ENCODE data around the gene MCM7. TPM values are rescaled to one million over a fixed set of nuclear protein-coding genes. Genes with fewer than 3 reads are reported as not detected.

The MCM7 gene
- total RNA-seq, 6 experiments from 2014 or later: 70.9 to 139 (median 124) TPM

DNA sequence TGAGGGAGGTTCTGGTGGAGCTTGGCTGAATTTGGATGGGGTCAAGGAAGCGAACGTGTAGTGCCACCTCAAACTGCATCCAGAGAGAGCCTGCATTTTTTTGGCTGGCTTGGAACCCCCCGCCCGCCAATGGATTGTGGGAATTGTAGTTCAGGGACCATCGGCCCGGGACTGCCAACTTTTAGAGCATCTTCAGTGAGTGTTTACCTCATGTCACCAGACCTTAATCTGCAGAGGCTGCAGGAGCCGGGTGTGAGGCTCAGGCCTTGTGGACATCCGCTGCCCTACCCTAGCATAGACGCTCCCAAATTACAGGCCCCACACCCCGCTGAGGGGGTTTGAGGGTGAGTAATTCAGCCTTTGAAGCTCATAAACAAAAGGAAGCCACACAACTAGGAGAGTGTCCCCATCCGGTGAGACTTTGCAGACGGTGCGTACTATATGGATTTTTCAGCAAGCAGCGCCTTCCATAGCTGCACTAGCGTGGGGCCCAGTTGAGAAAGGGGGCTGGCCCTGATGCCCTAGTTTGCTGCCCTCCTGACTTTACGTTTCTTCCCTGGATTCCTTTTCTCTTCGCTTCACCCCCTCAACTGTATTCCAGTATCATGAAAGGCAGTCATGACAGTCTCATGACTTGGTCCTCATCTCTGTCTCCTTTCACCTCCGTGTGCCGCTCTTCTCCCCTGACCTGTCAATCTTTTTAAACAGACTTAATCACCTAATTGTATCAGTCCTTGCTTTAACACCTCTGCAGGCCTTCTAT lies 19.0 kb upstream of the MCM7 start:
- H3K27me3 Mint-ChIP-seq (ENCODE audit: insufficient read depth): no peaks in the 10 kb centered on the region; the same call in 1 of the 2 replicates
- H3K4me1 Mint-ChIP-seq (ENCODE audit: low read depth): peaks cover 8% of the 10 kb centered on the region
- peak overlapping the region; percentile 98 for H3K27ac Mint-ChIP-seq
- peaks cover 21% of the 10 kb centered on the region for H3K36me3 Mint-ChIP-seq (ENCODE audit: low read depth)
- TF ChIP-seq, protein P1, sequence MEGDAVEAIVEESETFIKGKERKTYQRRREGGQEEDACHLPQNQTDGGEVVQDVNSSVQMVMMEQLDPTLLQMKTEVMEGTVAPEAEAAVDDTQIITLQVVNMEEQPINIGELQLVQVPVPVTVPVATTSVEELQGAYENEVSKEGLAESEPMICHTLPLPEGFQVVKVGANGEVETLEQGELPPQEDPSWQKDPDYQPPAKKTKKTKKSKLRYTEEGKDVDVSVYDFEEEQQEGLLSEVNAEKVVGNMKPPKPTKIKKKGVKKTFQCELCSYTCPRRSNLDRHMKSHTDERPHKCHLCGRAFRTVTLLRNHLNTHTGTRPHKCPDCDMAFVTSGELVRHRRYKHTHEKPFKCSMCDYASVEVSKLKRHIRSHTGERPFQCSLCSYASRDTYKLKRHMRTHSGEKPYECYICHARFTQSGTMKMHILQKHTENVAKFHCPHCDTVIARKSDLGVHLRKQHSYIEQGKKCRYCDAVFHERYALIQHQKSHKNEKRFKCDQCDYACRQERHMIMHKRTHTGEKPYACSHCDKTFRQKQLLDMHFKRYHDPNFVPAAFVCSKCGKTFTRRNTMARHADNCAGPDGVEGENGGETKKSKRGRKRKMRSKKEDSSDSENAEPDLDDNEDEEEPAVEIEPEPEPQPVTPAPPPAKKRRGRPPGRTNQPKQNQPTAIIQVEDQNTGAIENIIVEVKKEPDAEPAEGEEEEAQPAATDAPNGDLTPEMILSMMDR (IDR thresholded peaks at IDR 0.05): no peak
- peak overlapping the region; percentile 97 for H3K4me3 Mint-ChIP-seq
- no peaks in the 10 kb centered on the region for H3K9me3 Mint-ChIP-seq
- peak; percentile 50 for DNase-seq

GRCh38 chr7:100119072-100119969 lies 18.1 kb upstream of the MCM7 start, which contains the start of the genes CNPY4 and TAF6:
CNPY4 (plus strand) TSS chr7:100119634; CDS start chr7:100119745, 111 bp downstream.
TAF6 (minus strand) TSS chr7:100119358; CDS start chr7:100114209, 5,149 bp downstream.
- TF ChIP-seq, protein P1 (IDR thresholded peaks at IDR 0.05): no peak
- Mint-ChIP-seq H3K27me3 (ENCODE audit: insufficient read depth) (no peaks in the 10 kb centered on the region; the same call in 1 of the 2 replicates), H3K36me3 (ENCODE audit: low read depth) (peaks cover 21% of the 10 kb centered on the region), H3K4me3 (peak within 1 kb of the TSS; percentile 97), H3K27ac (peak within 1 kb of the TSS; percentile 98), H3K9me3 (no peaks in the 10 kb centered on the region), H3K4me1 (ENCODE audit: low read depth) (peaks cover 8% of the 10 kb centered on the region)
- peak; percentile 92 for DNase-seq

DNA sequence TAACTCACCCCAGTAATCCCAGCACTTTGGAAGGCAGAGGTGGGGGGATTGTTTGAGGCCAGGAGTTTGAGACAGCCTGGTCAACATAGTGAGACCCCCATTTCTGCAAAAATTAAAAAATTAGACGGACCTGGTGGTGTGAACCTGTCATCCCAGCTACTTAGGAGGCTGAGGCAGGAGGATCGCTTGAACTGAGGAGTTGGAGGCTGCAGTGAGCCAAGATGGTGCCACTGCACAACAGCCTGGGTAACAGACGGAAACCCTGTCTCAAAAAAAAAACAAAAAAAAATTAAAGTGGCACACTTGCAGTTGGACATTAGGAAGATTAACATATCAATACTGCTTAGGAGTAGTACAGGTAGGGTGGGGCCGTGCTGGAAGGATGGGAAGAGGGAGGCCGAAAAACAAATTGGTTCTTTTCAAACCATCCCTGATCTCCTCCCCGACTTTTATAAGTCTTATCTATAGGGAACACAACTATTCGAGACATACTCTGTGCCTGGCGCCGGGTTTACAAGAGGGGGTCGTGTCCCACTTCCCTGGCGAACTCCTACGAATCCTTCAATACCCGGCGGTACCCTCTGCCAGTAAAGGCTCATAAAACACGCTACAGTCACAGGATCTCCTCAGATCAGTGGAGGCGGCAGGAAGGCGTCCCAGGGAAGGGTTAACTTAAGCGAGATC lies 17.3 kb upstream of the MCM7 start:
- TF ChIP-seq, protein P1 (IDR thresholded peaks at IDR 0.05): no peak
- no peak for DNase-seq
- Mint-ChIP-seq H3K4me3 (peak overlapping the region; percentile 97), H3K9me3 (no peaks in the 10 kb centered on the region), H3K36me3 (ENCODE audit: low read depth) (peaks cover 27% of the 10 kb centered on the region), H3K27ac (peak overlapping the region; percentile 98), H3K4me1 (ENCODE audit: low read depth) (peaks cover 8% of the 10 kb centered on the region), H3K27me3 (ENCODE audit: insufficient read depth) (no peaks in the 10 kb centered on the region; the same call in 1 of the 2 replicates)

- Mint-ChIP-seq H3K27ac (no peak overlapping the region), H3K27me3 (ENCODE audit: insufficient read depth) (no peaks in the 10 kb centered on the region; the same call in 1 of the 2 replicates), H3K4me3 (no peak overlapping the region), H3K36me3 (ENCODE audit: low read depth) (peaks cover 29% of the 10 kb centered on the region), H3K9me3 (no peaks in the 10 kb centered on the region), H3K4me1 (ENCODE audit: low read depth) (peaks cover under 1% of the 10 kb centered on the region; the same call in 1 of the 2 replicates)
- DNase-seq: no peak
- TF ChIP-seq, protein P1 (IDR thresholded peaks at IDR 0.05): no peak
Observed at GRCh38 chr7:100115026-100115425, 13.8 kb upstream of the MCM7 start.

DNA sequence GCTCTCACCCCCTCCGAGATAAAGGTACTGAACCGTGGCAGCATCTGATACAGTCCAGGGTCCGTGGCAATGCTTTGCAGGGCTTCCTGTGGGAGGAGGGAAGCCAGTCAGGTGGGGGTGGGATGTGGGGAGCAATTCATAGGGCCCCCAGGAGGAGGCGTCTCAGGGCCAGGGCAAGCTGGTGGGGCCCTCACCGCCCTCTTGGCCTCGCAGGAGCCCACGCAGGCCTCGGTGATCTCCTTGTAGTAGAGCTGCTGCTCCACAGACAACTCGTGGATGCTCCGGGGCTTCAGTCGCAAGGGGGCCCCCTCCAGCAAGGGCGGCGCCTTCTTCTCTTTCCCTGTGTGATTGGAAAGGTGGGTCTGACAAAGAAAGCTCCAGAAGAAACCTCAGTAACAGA lies 10.7 kb upstream of the MCM7 start:
- H3K36me3 Mint-ChIP-seq (ENCODE audit: low read depth): peaks cover 28% of the 10 kb centered on the region

More for the DNA sequence above, 10.7 kb upstream of the MCM7 start:
- H3K9me3 Mint-ChIP-seq: no peaks in the 10 kb centered on the region
- H3K27ac Mint-ChIP-seq: no peak overlapping the region
- H3K27me3 Mint-ChIP-seq (ENCODE audit: insufficient read depth): no peaks in the 10 kb centered on the region
- no peak for DNase-seq
- H3K4me1 Mint-ChIP-seq (ENCODE audit: low read depth): no peaks in the 10 kb centered on the region
- no peak overlapping the region for H3K4me3 Mint-ChIP-seq
- TF ChIP-seq, protein P1 (IDR thresholded peaks at IDR 0.05): peak; percentile 20; the same call in 1 of the 2 replicates
